HG02763 (cell line): ENCODE measurements around the gene TXNDC11.

ENCODE experiments used
- ATAC-seq: cut with Tn5 transposase; IDR thresholded peaks from one replicate; pipeline ENCODE4 v1.9.1; 2021; ENCODE audit warnings: mild to moderate bottlenecking, moderate library complexity; ENCODE audit not compliant: unreplicated experiment

The TXNDC11 gene

DNA sequence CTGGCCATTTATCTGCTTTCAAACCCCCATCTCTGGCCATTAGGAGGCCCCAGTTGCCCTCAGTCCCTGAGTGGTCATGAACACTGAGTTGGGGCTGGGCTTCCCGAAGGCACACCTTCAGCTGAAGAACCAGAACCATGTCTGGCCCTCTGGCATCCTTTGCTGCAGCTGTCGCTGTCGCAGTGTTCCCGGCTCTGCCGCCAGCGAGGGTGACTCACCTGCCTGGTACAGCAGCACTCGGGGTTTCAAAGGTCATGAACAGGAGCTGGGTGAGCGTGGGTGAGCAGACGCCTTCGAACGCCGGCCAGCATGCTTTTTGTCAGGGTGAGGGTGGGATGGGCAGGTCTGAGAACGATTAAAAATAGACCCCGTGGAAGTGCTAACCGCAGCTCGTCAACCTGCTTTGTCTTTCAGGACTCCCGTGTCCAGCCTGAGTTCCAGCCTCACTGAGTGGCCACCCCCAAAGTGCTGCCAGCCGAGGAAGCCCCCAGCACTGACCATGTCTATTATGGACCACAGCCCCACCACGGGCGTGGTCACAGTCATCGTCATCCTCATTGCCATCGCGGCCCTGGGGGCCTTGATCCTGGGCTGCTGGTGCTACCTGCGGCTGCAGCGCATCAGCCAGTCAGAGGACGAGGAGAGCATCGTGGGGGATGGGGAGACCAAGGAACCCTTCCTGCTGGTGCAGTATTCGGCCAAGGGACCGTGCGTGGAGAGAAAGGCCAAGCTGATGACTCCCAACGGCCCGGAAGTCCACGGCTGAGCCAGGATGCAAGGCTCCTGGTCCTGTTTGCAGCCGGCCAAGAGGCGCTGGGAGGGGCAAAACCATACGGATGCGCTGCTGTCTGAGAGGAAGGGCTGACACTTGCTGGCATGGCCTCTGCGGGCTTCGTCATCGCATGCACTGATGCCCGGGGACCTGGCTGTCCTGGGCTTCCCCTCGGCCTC, 66.8 kb downstream of the TXNDC11 start:
- ATAC-seq, result no peak

DNA sequence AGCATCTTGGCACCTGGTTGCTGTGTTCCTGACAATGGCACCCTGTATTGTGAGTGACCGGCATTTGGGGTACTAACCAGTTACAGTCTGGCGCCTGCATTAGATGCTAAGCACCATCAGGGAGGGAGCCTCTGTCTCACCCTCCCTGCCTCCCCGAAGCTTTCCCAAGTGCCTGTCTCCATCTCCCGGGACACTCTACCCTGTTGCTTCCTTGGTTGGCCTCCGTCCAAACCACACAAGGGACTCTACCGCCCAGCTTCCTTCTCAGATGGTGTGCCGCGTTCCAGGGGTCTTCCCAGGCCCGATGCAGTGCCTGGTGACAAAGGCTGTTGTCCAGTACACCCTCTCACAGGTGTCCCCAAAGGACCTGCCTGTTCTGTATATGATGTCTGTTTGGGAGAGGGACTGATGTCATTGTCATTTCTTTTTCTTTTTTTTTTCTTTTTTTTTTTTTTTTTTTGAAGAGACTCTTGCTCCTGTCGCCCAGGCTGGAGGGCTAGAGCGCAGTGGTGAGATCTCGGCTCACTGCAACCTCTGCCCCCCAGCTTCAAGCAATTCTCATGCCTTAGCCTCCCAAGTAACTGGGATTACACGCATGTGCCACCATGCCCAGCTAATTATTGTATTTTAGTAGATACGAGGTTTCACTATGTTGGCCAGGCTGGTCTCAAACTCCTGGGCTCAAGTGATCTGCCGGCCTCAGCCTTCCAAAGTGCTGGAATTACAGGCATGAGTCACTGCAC, 67.7 kb downstream of the TXNDC11 start:
- ATAC-seq, result no peak

DNA sequence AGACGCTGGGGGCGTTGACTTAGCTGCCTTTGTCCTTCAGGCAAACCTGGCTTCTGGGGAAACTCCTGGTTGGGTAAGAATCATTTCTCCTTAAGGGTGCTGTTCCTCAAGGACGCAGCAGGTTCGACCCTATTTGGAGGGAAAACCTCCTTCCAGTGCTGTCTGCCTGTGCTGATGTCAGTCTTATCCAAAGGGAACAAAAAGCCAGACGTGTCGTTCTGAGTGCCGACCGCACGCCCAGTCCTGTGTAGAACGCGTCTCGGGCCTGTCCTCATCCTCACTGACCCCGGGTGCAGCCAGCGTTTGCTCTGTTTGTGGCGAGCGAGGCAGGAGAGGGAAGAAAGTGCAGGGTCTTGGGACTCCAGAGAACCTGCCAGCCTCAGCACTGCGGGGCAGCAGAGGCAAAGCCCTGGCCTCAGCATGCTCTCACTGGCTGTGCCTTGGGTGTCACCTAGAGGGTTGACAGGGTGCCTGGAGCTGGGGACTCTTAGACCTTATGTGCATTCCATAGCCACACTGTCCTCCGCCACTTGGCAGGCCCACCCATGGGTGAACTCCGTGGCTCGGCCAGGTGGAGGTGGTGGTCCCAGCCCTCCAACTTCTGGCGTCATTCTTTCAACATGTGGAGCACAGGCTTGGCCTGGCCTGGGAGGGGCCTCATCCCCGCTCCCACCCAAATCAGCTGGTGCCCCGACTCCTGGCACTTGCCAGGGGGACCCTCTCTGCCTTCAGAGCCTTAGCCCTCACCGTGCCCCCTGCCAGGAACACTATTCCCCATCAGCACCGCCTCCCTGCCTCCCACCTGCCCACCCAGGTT, 68.4 kb downstream of the TXNDC11 start:
- ATAC-seq, result no peak

DNA sequence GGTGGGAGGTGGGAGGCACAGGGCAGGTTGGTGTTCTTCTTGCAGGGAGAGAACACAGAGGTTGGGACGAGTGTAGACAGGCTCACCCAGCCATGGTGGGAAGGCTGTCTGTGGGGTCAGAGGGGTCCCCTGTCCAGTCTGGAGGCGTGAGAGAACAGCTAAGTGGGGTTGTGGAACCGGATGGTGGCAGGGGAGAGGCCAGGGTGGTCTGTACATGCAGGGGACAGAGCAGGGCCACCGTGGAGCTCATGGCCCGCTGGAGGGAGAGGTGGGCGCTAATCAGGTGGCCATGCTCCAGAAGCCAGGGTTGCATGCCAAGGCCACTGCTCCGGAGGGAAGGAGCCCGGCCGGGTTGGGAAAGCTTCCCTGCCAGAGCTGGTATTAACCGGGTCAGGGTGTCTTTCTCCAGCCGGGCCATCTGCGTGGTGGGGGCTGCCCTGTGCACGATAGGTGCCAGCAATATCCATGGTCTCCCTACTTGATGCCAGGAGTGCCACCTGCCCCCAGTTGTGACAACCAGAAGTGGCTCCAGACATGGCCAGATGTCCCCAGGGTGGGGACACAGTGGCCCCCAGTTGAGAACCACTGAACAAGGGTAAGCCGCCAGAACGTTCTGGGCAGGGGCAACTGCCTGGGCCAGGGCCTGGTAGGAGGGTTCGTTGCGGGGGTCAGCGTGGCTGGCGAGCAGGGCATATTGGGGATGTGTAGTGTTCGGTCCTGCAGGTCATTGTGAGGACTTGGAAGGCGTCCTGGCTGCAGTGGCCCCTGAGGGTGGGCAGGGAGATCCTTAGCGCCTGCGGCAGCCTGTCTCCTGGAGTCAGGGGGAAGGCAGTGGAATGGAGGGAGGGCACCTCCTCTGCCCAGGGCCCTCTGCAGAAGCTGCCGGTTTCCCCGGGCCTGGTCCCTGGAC, 69.3 kb downstream of the TXNDC11 start:
- ATAC-seq, result no peak

DNA sequence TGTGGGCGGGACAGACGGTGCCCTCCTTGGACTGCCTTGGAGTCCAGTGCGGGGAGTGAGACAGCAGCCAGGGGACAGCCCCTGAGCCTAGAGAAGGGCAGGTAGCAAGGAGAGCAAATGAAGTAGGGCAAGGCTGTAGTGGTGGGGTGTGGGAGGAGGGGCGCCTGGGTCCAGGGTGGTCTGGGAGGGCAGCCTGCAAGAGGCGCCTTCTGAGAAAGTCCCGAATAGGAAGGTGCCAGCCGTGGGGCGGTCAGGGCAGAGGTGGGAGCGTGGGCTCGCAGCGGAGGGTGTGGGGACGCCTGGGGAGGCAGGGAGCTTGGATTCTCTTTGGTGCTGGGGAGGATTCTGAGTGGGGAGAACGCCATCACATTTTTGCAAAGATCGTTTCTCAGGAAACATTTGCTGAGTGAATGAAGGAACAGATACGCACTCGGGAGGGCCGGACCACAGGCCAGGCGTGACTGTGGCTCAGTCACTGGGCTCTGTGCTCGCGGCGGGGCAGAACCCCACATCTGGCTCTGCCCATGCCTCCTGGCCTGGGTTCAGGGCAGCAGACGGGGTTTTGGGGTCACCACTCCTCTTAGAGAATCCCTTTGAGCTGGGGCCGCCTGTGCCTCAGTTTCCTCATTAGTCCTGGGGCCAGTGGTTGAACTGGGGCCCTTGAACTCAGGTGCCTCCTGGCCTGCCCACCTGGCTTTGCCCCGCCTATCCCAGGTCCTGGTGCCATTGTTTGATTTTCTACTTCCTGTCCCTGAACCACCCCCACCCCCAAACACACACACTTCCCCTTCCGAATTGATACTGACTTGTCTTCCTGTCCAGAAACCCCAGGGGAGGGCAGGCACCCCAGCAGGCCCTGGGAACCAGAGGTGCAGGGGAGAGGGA, 70.2 kb downstream of the TXNDC11 start:
- no peak for ATAC-seq

DNA sequence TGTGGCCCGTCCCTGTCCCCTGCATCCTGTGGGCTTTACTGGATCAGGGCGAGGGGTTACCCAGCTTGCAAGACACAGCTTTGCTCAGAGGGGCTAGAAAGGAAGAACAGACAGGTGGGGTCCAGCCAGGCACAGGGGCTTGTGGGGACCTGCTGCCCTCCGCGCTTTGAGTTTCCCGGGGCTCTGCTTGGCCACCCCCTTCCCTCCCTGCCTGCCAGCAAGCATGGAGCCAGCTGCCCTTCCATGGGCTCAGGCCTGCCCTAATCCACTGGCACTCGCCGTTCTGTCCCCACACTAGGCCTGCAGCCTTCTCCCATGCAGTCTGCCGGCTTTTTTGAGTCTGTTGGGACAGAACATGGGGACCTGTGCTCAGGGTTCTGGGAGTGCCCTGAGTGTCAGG, 71.0 kb downstream of the TXNDC11 start:
- ATAC-seq, result no peak

DNA sequence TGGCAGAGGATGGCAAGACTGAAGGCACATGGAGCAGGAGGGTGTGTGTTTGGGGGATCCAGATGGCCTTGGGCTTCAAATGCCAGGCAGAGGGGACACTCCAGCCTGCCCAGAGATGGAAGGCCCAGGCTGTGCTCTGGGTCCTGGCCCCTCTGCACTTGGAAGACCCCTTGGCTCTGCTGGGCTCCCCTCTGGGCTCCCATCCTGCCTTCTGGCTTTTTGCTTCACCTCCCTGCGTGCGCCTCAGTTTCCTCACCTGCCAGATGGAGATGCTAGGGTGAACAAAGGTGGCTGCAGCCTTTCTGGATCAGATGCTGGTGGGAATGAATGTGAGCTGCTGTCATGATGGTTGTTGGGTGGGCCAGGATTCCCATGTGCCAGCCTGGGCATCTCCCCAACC, 71.4 kb downstream of the TXNDC11 start:
- ATAC-seq, result no peak

DNA sequence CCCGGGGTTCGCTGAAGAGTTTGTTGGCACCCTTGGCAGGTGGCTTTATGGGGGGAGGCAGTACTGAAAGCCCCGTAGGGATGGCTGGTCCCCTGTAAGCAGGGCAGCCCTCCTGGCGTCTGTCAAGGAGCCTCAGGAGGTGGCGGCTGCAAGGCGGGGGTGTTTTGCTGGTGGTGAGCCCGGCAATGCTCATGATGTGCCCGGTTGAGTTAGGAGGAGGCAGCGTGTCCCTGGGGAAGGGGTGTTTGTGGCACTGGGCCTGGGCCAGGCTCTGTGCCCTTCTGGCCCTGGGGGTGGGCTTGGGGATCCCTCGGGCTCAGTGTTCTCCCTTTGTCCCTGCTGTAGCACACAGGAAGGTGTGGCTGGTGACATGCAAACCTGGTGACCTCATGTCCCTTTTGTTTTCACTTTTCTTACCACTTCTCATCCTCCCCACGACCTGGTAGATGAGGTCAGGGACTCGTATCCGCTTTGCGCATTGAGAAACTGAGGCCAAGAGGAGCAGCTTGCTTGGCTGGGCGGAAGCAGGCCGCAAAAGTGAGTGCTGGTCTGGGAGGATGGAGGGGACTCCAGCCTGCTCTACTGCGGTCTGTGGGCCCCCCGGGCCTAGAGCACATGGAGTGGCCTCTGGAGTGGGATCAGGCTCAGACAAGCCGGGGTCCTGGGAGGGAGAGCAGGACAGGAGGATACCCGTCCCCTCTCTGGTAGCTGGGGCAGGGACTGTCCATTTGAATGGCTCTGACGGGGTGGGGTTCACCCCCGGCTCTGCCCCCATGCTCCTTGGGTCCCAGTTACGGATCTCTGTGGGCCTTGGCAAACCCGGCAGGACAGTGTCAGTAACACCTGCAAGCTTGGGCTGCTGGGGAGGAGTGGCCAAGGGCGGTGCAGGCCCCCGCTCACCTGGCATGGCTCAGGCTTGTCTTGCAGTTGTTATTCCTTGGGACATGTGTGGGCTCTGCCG, 72.2 kb downstream of the TXNDC11 start:
- peak; percentile 32 for ATAC-seq

DNA sequence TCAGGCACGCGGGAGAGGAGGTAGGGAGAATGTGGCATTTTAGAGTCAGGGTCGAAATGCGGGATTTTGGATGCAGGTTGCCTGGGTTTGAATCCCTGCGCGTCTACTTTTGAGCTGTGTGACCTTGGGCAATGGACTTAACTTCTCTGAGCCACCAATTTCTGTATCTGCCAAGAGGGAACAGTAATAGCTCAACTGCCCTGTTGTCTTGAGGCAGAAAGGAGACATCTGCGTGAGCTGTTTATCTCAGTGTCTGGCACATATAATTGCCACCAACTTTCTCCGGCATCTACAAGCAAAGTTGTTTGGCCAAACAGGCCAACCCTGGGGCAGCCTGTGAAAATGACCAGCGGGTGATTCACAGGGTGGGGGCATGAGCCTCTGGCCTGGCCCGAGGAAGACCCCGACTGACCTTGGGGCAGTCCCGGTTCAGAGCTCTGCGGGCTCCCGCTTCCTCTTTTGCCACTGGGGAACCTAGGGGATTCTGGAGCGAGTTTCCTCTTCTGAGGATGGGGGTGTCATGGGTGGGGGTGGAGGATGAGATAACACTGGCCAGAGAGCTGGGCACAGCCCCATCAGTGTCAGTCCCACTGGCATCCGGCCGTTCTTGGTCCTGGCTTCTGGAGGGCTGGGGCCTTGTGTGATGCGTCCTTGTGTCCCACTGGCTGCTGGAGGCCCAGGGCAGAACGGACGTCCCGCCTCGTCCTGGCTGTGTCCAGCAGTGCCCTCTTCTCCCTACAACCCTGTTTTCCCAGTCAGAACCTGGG, 73.1 kb downstream of the TXNDC11 start:
- ATAC-seq, result no peak

DNA sequence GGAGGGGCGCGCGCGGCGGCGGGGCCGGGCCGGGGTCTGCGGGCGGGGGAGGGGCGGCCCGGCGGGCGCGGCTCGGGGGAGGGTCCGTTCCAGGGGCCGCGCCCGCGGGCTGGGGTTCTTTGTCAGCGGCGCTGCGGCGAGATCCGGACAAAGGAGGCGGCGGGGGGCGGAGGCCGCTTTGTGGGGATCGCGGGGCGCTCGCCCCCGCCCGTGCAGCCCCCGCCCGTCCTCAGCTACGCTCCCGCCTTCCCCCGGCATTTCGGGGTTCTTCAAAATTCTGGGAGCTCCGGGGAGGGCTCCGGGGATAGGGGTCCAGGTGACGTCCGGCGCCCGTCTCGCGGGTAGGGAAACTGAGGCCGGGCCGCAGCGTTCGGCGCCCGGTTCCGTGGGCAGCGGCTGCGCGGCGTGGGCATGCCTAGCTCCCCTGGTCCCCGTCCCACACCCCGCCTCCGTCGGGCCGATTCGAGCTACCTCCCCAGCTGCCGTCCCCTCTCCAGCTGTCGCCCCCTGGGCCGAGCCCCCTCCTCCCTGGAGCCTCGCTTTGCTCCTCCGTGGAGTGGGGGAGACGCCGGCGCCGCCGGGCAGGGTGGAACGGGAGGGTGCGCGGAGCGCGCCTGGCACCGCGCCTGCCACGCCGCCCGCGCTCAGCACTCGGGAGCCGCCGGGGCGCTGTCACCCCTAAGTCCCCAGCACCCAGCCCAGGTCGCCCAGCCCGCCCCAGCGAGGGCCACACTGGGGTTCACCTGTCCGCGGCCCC, 73.9 kb downstream of the TXNDC11 start:
- ATAC-seq, result no peak

DNA sequence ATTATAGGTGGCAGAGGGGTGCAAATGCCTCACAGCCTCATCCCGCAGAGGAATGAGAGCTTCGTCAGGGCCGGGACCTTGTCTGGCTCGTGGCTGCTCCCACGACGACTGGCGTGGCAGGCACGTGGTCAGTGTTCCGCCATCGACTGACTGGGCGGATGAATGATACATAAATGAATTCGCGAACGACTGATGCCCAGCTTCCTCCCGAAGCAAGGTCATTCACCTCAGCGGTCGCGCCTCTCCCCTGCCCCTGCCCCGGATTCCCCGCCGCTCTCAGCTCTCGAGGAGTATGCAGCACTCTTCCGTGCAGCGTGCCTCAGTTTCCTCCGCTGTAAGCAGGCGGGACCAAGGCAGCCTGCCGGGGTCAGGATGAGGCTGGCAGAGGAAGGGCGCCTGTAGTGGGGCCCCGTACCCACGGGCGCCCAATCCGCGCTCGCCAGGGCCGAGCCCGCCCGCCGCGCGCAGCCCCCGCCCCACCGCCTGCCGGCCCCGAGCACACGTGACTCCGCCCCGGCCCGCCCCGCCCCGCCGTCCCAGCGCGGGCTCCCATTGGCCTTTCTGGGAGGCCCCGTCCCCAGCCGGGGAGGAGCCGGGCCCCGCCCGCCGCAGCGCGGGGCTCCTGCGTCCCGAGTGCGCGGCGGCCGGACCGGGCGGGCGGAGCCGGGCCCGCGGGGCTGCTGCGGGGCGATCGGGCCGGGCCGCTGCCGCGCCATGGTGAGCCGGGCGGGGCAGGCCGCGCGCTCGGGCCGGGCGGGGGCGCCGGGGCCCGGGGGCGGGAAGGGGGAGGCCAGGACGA, 74.6 kb downstream of the TXNDC11 start, which contains the start of gene SNN:
Gene SNN, plus strand, starts transcription at position 632 of the 799 bp plus-strand sequence. CDS start 7,605 bp downstream, outside the sequence.
- peak; percentile 46 for ATAC-seq

DNA sequence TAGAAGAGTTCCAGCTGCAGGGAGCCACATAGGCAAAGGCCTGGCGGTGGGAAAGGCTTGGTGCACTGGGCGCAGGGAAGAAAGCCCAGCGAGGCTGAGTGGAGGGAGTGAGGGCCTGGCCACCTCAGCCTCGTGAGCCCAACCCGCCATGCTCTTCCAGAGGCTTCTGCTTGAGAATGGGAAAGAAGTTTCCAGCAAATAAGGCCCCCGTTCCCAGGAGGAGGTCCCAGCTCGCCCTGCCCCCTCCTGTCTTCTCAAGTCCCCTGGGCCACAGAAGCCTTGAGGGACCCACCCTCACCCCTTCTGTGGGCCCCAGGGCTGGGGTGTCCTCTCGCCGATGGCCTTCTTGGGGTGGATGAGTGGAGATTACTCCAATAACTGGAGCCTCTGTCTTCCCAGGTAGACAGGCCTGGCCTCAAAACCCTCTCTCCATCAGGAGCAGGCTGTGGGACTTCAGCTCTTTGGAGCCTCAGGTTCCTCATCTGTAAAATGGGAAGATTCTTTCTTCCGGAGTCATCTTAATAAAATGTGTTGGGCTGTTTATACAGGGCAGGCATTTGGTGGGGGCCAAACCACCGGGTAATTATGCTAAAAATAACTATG, 75.3 kb downstream of the TXNDC11 start:
- no peak for ATAC-seq

DNA sequence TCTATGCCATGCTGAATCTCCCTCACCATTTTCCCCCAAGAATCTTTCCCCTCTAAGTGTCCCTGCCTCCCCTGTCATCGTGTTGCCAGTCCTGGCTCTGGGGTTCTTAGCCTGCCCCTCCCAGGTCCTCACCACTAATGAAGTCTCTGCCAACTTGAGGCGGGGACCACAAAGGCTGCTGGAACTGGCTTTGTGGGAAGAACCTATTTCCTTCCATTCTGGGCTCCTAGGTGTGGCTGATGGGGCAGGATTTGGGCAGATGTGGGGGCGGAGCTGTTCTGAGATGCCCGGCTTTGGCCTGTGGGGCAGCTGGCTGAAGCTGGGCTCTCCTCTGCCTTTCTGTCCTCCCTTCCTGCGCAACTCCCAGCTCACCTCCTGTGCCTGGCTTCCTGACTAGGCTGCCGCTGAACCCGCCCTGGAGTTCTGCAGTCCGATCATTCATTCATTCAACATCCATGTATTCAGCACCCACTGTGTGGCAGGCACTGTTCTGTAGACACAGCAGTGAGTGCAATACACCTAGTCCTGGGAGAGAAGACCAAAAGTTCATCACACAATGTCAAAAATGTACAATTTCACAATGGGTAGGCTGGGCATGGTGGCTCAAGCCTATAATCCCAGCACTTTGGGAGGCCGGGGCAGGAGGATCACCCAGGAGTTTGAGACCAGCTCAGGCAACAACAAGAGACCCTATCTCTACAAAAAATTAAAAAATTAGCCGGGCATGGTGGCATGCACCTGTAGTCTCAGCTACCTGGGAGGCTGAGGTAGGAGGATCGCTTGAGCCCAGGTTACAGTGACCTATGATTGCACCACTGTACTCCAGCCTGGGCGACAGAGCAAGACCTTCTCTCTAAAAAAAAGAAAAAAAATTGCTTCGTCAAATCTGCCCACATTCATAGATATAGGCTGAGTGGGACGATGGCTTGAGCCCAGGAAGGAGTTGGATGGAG, 76.3 kb downstream of the TXNDC11 start:
- ATAC-seq, result no peak

DNA sequence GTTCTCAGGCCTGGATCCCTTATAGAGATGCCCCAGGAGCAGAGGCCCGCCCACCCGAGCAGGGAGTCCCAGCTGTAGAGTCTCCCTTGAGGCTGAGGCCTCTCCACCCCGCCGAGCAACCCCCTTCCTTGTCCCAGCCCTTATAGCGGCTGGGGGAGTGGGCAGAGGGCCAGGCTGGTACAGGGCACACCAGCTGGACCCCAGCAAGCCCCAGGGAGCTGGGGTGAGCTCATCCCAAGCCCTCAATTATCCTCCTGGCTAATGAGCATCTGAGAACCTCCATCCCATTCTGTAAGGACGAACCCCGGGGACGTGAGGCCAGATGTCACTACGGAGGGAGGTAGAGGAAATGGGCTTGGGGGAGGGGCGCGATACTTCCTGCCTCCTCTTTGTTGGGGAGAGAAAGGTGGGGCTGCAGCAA, 77.6 kb downstream of the TXNDC11 start:
- ATAC-seq, result no peak
